Mesenchymal stem cell (in vitro differentiated cells and primary cell): ENCODE data around the gene CFL1.

Experiments used
- DNase-seq: peaks from one replicate; pipeline ENCODE4 v3.0.0-alpha.2; 2013
- H2AFZ ChIP-seq: one replicate; pipeline ENCODE4 v1.6.1; 2013; ENCODE audit warnings: low read depth, mild to moderate bottlenecking, control low read depth, inconsistent platforms, low read length, moderate library complexity
- H2AK5ac ChIP-seq: 2 replicates; pipeline ENCODE4 v1.6.1; 2013; ENCODE audit warnings: low read length, moderate library complexity, mild to moderate bottlenecking, inconsistent platforms; ENCODE audit not compliant: severe bottlenecking
- H2BK120ac ChIP-seq: one replicate; pipeline ENCODE4 v1.6.1; 2013; ENCODE audit warnings: low read depth, mild to moderate bottlenecking, inconsistent platforms, low read length, moderate library complexity
- H2BK12ac ChIP-seq, 2 experiments: one replicate each; pipeline ENCODE4 v1.6.1; 2013; ENCODE audit warnings: inconsistent platforms in 2 of 2, low read length in 2 of 2, mild to moderate bottlenecking in 2 of 2, moderate library complexity in 2 of 2, control low read depth in 1 of 2
- H2BK15ac ChIP-seq: one replicate; pipeline ENCODE4 v1.6.1; 2013; ENCODE audit warnings: mild to moderate bottlenecking, low read depth, inconsistent platforms; ENCODE audit not compliant: poor library complexity, severe bottlenecking
- H2BK5ac ChIP-seq: 2 replicates; pipeline ENCODE4 v1.6.1; 2013; ENCODE audit warnings: low read depth, mild to moderate bottlenecking, low read length, control low read depth, inconsistent platforms; ENCODE audit not compliant: poor library complexity, severe bottlenecking
- H3K14ac ChIP-seq, 2 experiments: one replicate each; pipeline ENCODE4 v1.6.1; 2013; ENCODE audit warnings: inconsistent platforms in 2 of 2, low read length in 2 of 2, control low read depth in 1 of 2, mild to moderate bottlenecking in 1 of 2, moderate library complexity in 1 of 2
- H3K18ac ChIP-seq, 2 experiments: one replicate each; pipeline ENCODE4 v1.6.1; 2013; ENCODE audit warnings: inconsistent platforms in 2 of 2, low read length in 2 of 2, control low read depth in 1 of 2, low read depth in 1 of 2, mild to moderate bottlenecking in 1 of 2
- H3K23ac ChIP-seq, 2 experiments: one replicate each; pipeline ENCODE4 v1.6.1; 2013; ENCODE audit warnings: inconsistent platforms in 2 of 2, low read length in 2 of 2, mild to moderate bottlenecking in 2 of 2, moderate library complexity in 2 of 2, control low read depth in 1 of 2
- H3K27ac ChIP-seq: 2 replicates; pipeline ENCODE4 v1.5.1; 2013; ENCODE audit warnings: mild to moderate bottlenecking, moderate library complexity, low read length, control low read depth, inconsistent platforms; ENCODE audit not compliant: poor library complexity, severe bottlenecking
- H3K27me3 ChIP-seq, 2 experiments: 2 replicates each; pipeline versions ENCODE4 v1.6.1 to v1.7.0; 2013; ENCODE audit warnings: low read length in 2 of 2, mild to moderate bottlenecking in 2 of 2, moderate library complexity in 2 of 2, control low read depth in 1 of 2, inconsistent platforms in 1 of 2; ENCODE audit not compliant: control insufficient read depth in 1 of 2, insufficient read depth in 1 of 2
- H3K36me3 ChIP-seq, 2 experiments: 2 replicates each; pipeline versions ENCODE4 v1.6.1 to v1.7.0; 2013; ENCODE audit warnings: low read length in 2 of 2, control low read depth in 1 of 2, inconsistent platforms in 1 of 2, low read depth in 1 of 2, mild to moderate bottlenecking in 1 of 2; ENCODE audit not compliant: insufficient read depth in 2 of 2, control insufficient read depth in 1 of 2
- H3K4ac ChIP-seq, 2 experiments: one replicate each; pipeline ENCODE4 v1.6.1; 2013; ENCODE audit warnings: inconsistent platforms in 2 of 2, low read length in 2 of 2, mild to moderate bottlenecking in 2 of 2, moderate library complexity in 2 of 2, control low read depth in 1 of 2, low read depth in 1 of 2
- H3K4me1 ChIP-seq: 2 replicates; pipeline ENCODE4 v1.6.1; 2013; ENCODE audit warnings: low read depth, low read length, control low read depth; ENCODE audit not compliant: control insufficient read depth, insufficient read depth
- H3K4me2 ChIP-seq: 2 replicates; pipeline ENCODE4 v1.6.1; 2013; ENCODE audit warnings: low read length, mild to moderate bottlenecking, inconsistent platforms; ENCODE audit not compliant: poor library complexity, severe bottlenecking
- H3K4me3 ChIP-seq, 2 experiments: 2 replicates each; pipeline versions ENCODE4 v1.5.1 to v1.7.0; 2013; ENCODE audit warnings: low read length in 2 of 2, mild to moderate bottlenecking in 2 of 2, control low read depth in 1 of 2, low read depth in 1 of 2; ENCODE audit not compliant: insufficient read depth in 1 of 2
- H3K79me1 ChIP-seq: replicated peaks from 2 replicates; pipeline ENCODE4 v1.6.1; 2013; ENCODE audit warnings: mild to moderate bottlenecking, control low read depth, low read length, inconsistent platforms; ENCODE audit not compliant: poor library complexity, severe bottlenecking
- H3K9ac ChIP-seq: 2 replicates; pipeline ENCODE4 v1.7.0; 2013; ENCODE audit warnings: mild to moderate bottlenecking, low read length, moderate library complexity
- H3K9me3 ChIP-seq: 2 replicates; pipeline ENCODE4 v1.7.0; 2013; ENCODE audit warnings: mild to moderate bottlenecking, low read length; ENCODE audit not compliant: control insufficient read depth
- H4K8ac ChIP-seq: one replicate; pipeline ENCODE4 v1.6.1; 2013; ENCODE audit warnings: inconsistent platforms, mild to moderate bottlenecking, low read length, moderate library complexity
- H4K91ac ChIP-seq: one replicate; pipeline ENCODE4 v1.6.1; 2013; ENCODE audit warnings: mild to moderate bottlenecking, low read length, inconsistent platforms
- WGBS: methylation state at CpG from one replicate; pipeline ENCODE4 v1.1.7; 2013; ENCODE audit warnings: mixed read lengths; 5-methylcytosine and 5-hydroxymethylcytosine counted together

The CFL1 gene

DNA sequence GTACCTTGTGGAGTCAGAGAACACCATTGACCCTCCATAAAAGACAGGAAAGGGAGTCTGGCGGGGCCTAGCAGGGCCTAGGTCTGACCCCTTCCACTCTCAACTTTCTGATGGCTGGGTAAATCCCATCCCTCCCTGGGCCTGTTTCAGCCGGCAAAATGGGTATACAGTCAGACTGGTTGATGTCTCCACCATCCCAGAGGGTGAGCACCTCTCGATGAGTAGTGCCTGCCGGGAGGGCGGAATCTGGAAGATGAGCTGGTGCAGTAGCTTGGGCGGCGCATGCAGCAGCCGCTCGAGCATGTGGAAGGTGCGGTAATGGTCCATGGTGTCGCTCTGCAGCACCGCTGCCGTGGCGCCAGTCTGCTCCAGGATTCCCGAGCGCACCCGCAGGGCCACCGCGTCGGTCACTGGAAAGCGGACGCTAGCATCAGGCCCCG, 29.8 kb upstream of the CFL1 start:
- H3K4me2 ChIP-seq: peak overlapping the region; percentile 89
- H4K91ac ChIP-seq: peak overlapping the region; percentile 46
- H3K27me3 ChIP-seq: no peaks in the 10 kb centered on the region
- no peak overlapping the region for H2AK5ac ChIP-seq
- H3K9me3 ChIP-seq: no peaks in the 10 kb centered on the region
- peak overlapping the region; percentile 29 to 82 for H3K4ac ChIP-seq
- H2BK12ac ChIP-seq: no peak overlapping the region
- H4K8ac ChIP-seq: peak overlapping the region; percentile 45
- H3K23ac ChIP-seq: no peak overlapping the region
- WGBS: 1% methylated on average over 23 of the region's 23 CpGs
- H3K27ac ChIP-seq: peak overlapping the region; percentile 48
- H2BK15ac ChIP-seq: peak overlapping the region; percentile 33
- peak overlapping the region; percentile 33 for H2AFZ ChIP-seq
- H3K9ac ChIP-seq: peak overlapping the region; percentile 94
- H3K4me1 ChIP-seq: peaks cover 35% of the 10 kb centered on the region
- peak overlapping the region; percentile 13 for H2BK120ac ChIP-seq
- peak overlapping the region; percentile 30 to 79 for H3K18ac ChIP-seq
- no peak for DNase-seq
- H2BK5ac ChIP-seq: no peak overlapping the region
- H3K4me3 ChIP-seq: peak overlapping the region; percentile 70 to 87
- peak overlapping the region in 1 of 2 experiments; percentile 68 for H3K14ac ChIP-seq
- H3K36me3 ChIP-seq: peaks cover 52 to 55% of the 10 kb centered on the region in 2 experiments
- H3K79me1 ChIP-seq: peaks cover 27% of the 10 kb centered on the region

- peak overlapping the region; percentile 89 for H3K4me2 ChIP-seq
- peak overlapping the region in 1 of 2 experiments; percentile 87 for H3K4me3 ChIP-seq
- no peak overlapping the region for H4K8ac ChIP-seq
- peaks cover 30% of the 10 kb centered on the region for H3K4me1 ChIP-seq
- H3K27me3 ChIP-seq: no peaks in the 10 kb centered on the region
- no peak overlapping the region for H2AFZ ChIP-seq
- H3K9me3 ChIP-seq: no peaks in the 10 kb centered on the region
- 87% methylated on average over 14 of the region's 14 CpGs for WGBS
- H3K27ac ChIP-seq: peak overlapping the region; percentile 48
- H3K9ac ChIP-seq: peak overlapping the region; percentile 94
- H3K18ac ChIP-seq: peak overlapping the region in 1 of 2 experiments; percentile 37
- H2AK5ac ChIP-seq: no peak overlapping the region
- peak overlapping the region; percentile 33 for H2BK15ac ChIP-seq
- H3K36me3 ChIP-seq: peaks cover 52 to 56% of the 10 kb centered on the region in 2 experiments
- peak overlapping the region in 1 of 2 experiments; percentile 68 for H3K14ac ChIP-seq
- no peak overlapping the region for H2BK120ac ChIP-seq
- peak overlapping the region in 1 of 2 experiments; percentile 72 for H3K4ac ChIP-seq
- peaks cover 28% of the 10 kb centered on the region for H3K79me1 ChIP-seq
- no peak overlapping the region for H2BK5ac ChIP-seq
- H4K91ac ChIP-seq: peak overlapping the region; percentile 46
- no peak for DNase-seq
- peak overlapping the region in 1 of 2 experiments; percentile 43 for H3K23ac ChIP-seq
- H2BK12ac ChIP-seq: peak overlapping the region in 1 of 2 experiments; percentile 41
Measured at GRCh38 chr11:65886826-65887722, 29.1 kb upstream of the CFL1 start.

DNA sequence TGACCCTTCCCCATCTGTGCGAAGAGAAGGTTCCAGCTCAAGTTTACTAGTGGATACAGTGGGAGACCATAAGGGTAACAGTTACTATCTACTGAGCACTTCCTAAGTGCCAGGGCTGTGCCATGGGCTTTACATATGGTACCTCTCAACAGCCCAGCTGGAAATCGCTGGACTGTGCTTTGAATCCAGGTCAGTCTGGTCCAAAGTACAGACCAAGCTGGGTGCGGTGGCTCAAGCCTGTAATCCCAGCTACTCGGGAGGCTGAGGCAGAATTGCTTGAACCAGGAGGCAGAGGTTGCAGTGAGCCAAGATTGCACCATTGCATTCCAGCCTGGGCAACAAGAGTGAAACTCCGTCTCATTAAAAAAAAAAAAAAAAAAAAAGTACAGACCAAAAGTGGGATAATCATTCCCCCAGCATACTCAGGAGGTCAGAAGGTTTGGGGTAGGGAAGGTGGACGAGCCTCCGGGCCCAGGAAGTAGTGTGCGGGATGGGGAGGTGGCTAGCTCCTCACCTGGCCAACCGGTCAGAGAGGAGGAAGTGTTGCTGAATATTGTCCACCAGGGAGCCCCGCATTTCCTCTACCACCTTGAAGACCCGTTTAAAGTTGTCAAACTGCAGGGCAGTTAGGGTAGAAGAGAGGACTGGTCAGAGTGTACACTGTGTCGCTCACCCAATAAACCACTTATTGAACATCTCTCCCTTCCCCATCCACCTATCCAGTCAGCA, 28.0 kb upstream of the CFL1 start:
- peaks cover 21% of the 10 kb centered on the region for H3K4me1 ChIP-seq
- H3K9ac ChIP-seq: peak overlapping the region; percentile 94
- DNase-seq: no peak
- no peaks in the 10 kb centered on the region for H3K27me3 ChIP-seq
- H3K79me1 ChIP-seq: peaks cover 28% of the 10 kb centered on the region
- H4K91ac ChIP-seq: no peak overlapping the region
- H4K8ac ChIP-seq: no peak overlapping the region
- H2BK12ac ChIP-seq: no peak overlapping the region
- H2AK5ac ChIP-seq: no peak overlapping the region
- no peak overlapping the region for H3K4ac ChIP-seq
- H3K27ac ChIP-seq: no peak overlapping the region
- H3K36me3 ChIP-seq: peaks cover 51 to 56% of the 10 kb centered on the region in 2 experiments
- no peak overlapping the region for H3K14ac ChIP-seq
- no peak overlapping the region for H3K23ac ChIP-seq
- H3K18ac ChIP-seq: no peak overlapping the region
- WGBS: 94% methylated on average over 8 of the region's 12 CpGs
- no peak overlapping the region for H3K4me2 ChIP-seq
- no peak overlapping the region for H2BK5ac ChIP-seq
- no peaks in the 10 kb centered on the region for H3K9me3 ChIP-seq
- no peak overlapping the region for H2BK120ac ChIP-seq
- H2AFZ ChIP-seq: no peak overlapping the region
- H2BK15ac ChIP-seq: no peak overlapping the region
- no peak overlapping the region for H3K4me3 ChIP-seq

GRCh38 chr11:65885231-65885630, 27.3 kb upstream of the CFL1 start:
- Histone ChIP-seq H3K79me1 (peaks cover 28% of the 10 kb centered on the region), H2BK12ac (no peak overlapping the region), H3K23ac (no peak overlapping the region), H4K91ac (peak overlapping the region; percentile 11), H4K8ac (peak overlapping the region; percentile 47), H2BK120ac (no peak overlapping the region), H3K9me3 (no peaks in the 10 kb centered on the region), H3K9ac (peak overlapping the region; percentile 14), H3K4me3 (no peak overlapping the region), H3K14ac (no peak overlapping the region), H3K4me2 (no peak overlapping the region), H2AFZ (no peak overlapping the region), H3K4me1 (peaks cover 18% of the 10 kb centered on the region), H2BK15ac (no peak overlapping the region), H3K27ac (no peak overlapping the region), H2AK5ac (no peak overlapping the region), H3K27me3 (no peaks in the 10 kb centered on the region), H3K36me3 (peaks cover 51 to 56% of the 10 kb centered on the region in 2 experiments), H3K18ac (no peak overlapping the region), H2BK5ac (no peak overlapping the region), H3K4ac (no peak overlapping the region)
- WGBS: 96% methylated on average over 7 of the region's 7 CpGs
- no peak for DNase-seq
